GM19463 (cell line): ENCODE measurements around the gene GORASP1.
"Not testable (repeated sequence)": the region's sequence is repeated elsewhere in the genome, so short reads cannot be mapped to it uniquely, and the experiment has no call there.

Experiments used
- ATAC-seq: cut with Tn5 transposase; IDR thresholded peaks from one replicate; pipeline ENCODE4 v1.9.1; 2021; ENCODE audit warnings: mild to moderate bottlenecking, moderate library complexity; ENCODE audit not compliant: unreplicated experiment

The GORASP1 gene

DNA sequence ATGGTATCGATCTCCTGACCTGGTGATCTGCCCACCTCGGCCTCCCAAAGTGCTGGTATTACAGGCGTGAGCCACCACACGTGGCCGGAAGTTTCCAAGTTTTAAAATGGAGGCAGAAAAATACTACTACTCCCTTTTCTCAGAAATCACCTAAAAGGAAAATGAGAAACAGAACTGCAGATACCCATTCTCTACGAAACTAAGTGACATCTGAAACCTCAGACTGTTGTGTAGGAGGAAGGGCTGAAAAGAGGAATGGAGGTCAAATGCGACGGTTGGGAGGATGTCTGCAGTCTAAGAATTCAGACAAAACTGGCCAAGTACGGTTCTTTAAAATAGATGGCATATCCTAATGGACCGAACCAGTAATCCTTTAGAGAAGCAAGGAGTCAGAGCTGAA, 31.5 kb downstream of the GORASP1 start:
- no peak for ATAC-seq

DNA sequence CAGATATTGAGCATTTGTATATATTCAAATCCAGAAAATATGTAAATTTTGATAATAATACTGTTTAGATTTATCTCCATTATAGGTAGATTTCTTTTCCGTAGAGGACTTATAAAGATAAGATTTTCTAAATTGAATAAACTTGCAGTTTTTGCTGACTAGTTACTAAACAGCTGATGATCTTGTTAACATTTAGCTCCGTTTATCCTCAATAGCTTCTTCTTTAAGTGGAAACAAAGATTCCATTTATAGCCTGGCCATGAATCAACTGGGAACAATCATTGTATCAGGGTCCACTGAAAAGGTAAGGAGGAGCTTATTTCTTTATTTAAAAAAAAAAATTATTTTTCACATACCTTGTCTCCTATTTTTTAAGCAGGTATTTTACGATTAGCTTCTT, 38.9 kb downstream of the GORASP1 start:
- no peak for ATAC-seq

DNA sequence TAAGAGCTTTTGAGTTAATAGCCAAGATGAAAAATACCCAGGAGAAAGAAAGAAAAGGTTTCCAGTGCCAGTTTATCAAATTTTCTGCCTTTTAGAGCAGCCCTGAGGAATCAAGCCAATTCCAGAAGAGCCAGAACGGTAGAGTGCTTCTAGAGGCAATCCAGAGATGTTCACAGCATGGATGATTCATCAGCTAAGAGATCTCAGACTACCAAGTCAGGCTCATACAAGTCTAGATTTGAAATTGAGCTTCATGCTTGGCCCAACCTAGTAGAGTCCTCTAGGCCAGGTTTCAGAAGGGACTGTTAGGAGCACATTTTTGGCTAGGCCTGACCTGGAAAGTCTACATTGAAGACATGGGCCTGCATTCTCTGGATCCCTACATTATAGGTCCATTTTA, 40.1 kb downstream of the GORASP1 start:
- ATAC-seq = no peak

DNA sequence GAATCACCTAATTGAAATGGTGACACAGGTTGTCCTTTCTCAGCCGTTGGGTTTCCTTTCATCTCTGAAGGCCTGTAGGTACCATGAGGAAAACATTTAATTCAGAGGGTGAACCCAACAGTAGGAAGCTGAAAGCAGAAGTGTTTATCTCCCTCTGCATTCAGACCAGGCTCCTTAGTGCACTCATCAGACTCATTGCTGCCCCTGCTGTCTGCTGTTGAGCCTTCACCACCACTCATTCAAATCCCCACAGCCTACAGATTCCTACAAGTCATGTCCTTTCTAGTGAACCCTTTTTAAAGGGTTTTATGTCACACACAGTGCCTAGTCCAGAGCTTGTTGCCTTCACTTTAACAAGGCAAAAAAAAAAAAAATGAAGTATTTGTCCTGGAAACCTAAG, 42.2 kb downstream of the GORASP1 start:
- ATAC-seq = peak; percentile 83

DNA sequence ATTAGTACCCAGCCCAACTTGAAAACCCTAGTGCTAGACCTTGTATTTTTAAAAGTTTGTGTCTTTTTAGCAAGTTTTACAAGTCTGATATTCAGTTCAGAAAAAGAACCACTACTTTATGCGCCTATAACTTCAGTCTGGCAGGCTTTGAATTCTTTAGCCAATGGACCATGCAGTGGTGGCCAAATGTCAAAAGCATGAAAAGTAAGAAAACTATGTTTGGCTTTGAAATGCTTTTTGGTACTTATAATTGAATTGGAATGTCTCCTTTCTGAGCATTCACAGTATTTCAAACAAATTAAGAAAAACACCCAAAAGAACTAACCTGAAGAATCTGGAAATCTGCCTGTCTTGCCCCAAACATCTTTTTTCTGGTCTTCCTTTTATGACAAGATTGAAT, 42.8 kb downstream of the GORASP1 start:
- no peak for ATAC-seq

DNA sequence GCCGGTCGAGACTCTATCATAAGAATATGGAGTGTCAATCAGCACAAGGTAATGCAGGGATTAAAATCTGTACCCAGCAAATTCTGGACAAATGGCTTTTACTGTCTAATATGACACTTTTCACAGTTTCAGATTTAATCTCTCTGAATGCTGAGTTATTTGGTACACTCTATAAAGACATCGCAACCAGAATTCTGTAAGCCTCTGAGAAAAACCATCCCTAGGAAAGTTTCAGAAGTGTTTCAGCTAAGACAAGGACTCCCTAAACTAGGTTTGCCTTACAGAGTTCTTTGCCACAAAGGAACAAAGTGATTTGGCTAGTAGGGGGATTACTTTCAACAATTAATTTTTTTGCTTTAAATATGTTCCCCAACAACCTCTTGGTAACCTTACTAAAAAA, 44.3 kb downstream of the GORASP1 start:
- ATAC-seq = no peak

DNA sequence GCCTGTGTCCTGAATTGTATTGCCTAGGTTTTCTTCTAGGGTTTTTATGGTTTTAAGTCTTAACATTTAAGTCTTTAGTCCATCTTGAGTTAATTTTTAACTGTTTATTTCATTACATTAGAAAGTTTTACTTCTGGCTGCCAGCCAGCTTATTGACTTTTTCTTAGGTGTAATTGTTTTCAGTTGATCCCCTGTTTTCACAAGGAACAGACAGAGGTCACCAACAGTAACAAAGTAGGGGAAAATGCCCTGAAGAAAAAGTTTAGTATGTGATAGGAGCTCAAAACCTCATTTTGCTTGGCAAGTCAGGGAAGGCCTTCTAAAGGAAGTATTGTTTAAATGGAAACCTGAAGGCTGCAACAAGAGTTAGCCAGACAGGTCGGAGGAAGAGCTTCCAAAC, 45.2 kb downstream of the GORASP1 start:
- ATAC-seq = no peak

DNA sequence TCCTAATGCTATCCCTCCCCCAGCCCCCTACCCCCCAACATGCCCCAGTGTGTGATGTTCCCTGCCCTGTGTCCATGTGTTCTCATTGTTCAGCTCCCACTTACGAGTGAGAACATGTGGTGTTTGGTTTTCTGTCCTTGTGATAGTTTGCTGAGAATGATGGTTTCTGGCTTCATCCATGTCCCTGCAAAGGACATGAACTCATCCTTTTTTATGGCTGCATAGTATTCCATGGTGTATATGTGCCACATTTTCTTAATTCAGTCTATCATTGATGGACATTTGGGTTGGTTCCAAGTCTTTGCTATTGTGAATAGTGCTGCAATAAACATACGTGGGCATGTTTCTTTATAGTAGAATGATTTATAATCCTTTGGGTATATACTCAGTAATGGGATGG, 46.2 kb downstream of the GORASP1 start:
- ATAC-seq = not testable (repeated sequence)

DNA sequence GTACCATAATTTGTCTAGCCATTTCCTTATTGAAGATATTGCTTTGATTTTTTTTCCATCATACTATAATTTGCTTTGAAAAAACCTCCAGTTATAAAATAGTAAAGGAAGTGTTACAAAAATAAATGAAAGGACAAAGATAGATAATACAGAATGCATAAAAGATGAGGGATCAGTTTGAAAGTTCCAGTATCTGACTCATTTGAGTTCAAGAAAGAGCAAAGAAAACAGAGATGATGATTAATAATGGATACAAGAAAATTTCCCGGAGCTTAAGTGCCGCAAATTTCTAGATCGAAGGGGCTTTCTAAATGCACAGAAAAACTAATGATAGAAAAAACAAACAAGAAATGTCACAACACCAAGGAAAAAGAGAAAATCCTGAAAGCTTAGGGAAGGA, 51.3 kb downstream of the GORASP1 start:
- no peak for ATAC-seq

DNA sequence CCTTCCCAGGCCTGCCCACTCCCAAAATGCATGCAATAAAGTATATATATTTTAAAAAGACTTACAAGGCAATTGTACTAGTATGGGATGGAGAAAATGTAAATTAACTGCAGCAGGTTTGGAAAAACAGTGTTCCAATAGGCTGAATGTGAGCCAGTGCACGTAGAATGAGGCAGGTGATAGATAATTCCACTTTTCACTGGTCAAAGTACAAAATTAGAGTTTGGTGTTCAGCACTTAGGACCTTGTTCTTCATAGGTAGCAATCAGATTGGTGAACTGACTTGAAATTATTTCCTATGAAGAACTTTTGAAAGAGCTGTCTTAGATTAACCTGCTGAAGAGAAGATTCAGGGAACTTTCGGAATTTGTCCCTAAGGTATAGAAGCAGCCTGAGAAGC, 53.7 kb downstream of the GORASP1 start:
- ATAC-seq = no peak

DNA sequence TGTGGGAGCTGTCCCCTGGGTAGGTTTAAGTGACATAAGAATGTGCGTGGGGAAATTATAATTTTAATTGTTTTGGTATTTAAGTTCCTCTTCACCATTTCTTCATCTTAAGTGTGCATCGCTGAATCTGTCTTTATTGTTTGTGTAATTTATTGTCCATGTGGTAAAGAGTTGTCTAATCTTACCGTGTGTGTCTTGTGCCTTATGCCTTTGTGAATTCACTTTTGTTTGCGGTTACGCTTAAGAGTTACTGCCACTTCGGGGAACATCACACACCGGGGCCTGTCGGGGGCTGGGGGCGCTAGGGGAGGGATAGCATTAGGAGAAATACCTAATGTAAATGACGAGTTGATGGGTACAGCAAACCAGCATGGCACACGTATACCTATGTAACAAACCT, 54.8 kb downstream of the GORASP1 start:
- no peak for ATAC-seq

DNA sequence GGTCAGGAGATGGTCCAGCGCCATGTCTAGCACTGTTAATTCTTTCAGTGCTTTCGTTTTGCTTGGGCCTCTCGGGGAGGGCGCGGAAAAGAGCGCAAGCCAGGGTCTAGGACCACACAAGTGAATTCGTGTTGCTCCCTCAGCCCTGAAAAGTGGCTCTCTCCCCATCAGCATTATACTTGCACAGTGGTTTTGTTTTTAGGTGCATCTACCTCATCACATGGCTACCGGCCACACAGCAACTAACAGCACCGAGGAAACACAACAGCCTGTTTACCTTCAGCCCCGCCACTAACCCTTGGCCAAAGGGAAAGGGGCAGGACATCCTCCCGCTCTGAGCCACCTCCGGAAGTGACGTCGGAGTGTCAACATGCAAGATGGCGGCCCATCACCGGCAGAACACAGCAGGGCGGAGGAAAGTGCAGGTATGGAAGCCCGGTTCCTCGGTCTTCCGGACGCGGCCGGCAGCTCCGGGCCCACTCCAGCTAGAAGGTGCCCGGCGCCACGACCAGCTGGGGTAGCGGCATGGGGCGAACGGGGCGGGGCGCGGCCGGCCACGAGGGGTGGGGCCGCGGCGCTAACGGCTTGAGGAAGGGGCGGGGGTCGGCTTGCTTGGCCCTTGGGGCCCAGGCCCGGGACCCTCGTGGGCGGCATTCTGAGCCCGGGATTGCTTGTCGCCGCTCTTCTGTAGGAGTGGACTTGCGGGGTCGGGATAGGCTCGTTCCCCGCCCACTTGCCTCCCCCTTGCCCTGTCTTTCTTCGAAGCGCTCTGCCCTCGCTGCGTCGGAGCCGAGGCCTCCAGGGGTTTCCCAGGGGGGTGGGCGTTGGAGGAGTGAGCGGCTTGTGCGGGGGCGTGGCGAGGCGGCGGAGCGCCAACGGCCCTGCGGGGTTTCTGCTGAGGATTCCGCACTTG, 55.5 kb downstream of the GORASP1 start, which contains the start of the genes SCN11A and WDR48:
TSS of gene SCN11A (minus strand) at position 296 of the 913 bp plus-strand sequence. CDS start 101,582 bp downstream, outside the sequence.
TSS of gene WDR48 (plus strand) at position 368 of the 913 bp plus-strand sequence. CDS start at position 378, 10 bp downstream.
- ATAC-seq = peak; percentile 99

DNA sequence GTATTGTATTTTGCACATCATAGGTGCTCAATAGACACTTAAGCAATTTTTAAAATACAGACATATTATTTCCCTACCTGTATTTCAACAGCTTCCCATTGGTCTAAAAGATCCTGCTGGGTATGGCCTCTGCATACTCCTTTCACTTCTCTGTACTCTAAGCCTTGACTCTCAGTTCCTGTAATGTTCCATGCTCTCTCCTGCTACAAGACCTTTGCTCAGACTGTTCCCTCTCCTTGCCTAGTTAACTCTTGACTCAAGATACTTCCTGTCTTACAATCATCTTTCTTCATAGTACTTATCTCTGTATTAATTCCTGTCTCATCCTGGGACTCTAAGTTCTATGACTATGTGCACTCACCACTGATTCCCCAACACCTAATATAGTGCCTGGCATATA, 57.4 kb downstream of the GORASP1 start:
- no peak for ATAC-seq
